Measurements from ENCODE around the gene WDR64.
A peak's percentile ranks its signal among the peaks of the same experiment; 100 is the strongest.

WDR64 gene

DNA sequence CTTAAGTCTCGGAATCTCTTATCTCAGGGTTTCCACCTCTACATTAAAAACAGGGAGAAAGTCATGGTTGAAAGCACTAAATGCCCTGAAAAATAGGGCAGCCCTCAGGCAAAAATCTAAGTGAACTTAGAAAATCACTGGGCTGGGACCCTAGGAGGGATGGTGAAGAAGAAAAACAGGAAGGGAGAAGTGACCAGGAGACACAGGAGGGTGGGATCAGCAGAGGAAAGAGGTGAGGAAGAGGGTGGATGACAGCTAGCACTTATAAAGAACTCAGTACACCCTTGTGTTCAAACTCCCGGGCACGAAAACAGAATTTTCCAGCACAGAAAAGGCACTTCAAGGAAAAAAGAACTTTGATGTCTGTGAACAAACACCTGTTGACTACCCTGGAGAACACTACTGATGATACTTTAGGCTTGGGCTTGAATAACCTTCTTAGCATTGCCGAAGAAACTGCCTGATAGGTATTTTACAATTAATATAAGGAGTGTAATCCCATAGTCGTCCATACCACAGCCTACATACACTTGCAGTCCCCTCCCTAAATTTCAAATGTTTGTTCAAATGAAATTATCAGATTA lies 13.9 kb upstream of the WDR64 start:
- TF ChIP-seq, protein P1, sequence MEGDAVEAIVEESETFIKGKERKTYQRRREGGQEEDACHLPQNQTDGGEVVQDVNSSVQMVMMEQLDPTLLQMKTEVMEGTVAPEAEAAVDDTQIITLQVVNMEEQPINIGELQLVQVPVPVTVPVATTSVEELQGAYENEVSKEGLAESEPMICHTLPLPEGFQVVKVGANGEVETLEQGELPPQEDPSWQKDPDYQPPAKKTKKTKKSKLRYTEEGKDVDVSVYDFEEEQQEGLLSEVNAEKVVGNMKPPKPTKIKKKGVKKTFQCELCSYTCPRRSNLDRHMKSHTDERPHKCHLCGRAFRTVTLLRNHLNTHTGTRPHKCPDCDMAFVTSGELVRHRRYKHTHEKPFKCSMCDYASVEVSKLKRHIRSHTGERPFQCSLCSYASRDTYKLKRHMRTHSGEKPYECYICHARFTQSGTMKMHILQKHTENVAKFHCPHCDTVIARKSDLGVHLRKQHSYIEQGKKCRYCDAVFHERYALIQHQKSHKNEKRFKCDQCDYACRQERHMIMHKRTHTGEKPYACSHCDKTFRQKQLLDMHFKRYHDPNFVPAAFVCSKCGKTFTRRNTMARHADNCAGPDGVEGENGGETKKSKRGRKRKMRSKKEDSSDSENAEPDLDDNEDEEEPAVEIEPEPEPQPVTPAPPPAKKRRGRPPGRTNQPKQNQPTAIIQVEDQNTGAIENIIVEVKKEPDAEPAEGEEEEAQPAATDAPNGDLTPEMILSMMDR (IDR thresholded peaks at IDR 0.05; ENCODE audit: low read depth, low read length), result no peak

DNA sequence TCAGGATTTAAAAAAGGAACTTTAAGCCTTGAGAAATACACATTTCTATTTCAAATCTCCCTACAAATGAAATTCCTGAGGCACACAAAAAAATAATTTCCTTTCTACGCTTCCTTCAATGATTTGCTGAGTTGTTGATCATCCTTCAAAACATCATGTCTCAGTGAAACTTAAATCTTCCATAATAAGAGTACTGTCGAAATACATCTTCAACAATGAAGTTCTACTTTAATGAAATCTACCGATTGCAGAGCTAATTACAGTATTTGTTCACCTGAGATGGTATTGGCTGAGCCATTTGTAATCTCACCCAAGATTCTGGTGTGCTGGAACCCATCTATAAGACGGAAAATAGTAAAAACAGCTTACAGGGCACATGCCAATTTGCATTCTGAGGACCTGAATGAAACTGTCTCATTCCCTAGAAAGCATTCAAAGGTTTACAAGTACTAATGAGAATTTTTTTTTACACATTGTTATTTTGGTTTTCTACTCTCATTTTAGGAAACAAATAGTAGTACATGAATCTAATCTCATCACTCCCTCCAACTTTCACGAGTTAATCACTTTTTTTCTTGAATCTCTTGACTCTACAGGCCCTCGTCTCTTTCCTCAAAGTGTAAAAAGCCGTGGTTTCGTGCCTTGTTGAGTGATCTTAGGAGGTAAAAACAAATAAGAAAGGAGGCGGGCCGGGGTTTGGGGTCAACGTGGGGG lies 13.0 kb upstream of the WDR64 start:
- peak overlapping the region; percentile 92 for H3K4me3 ChIP-seq (ENCODE audit: low read depth, low read length)
- TF ChIP-seq, protein P1 (IDR thresholded peaks at IDR 0.05; ENCODE audit: low read depth, low read length), result no peak

More for the DNA sequence above, 13.9 kb upstream of the WDR64 start:
- peak overlapping the region; percentile 92 for H3K4me3 ChIP-seq (ENCODE audit: low read depth, low read length)

- TF ChIP-seq, protein P1 (IDR thresholded peaks at IDR 0.05; ENCODE audit: low read depth, low read length), result no peak
- peak overlapping the region; percentile 92 for H3K4me3 ChIP-seq (ENCODE audit: low read depth, low read length)
Measured at GRCh38 chr1:241639623-241640148, 12.4 kb upstream of the WDR64 start.

DNA sequence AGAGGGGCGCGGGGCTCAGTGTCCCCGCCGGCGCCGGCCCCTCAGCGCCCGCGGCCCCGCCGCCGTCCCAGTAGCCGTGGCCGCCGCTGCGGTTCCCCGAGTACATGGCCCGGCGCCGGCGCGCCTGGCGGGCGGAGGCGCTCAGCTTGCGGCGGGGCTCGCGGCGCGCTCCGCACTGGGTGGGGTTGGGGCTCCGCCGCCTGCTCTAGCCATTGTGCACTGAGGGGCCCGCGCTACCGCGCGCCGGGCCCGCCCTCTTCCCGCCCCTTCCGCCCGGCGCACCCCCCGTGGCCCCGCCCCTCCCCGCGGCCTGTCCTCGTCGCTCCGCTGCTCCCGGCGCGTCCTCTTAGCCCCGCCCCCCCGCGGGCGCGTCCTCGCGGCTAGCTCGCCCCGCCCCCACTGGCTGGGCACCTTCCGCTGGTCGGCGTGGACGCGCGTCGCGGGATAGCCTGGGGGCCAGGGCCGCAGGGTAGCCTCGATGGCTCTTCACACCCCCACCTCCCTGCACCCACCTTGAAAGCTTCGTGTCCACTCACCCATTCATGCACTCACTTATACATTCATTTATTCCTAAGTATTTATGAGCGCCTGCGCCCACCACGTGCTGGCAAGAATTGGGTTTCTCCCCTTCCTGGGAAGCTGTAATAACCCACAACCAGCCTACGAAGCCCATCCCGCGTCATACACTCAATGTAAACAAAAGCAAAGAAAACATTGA lies 11.8 kb upstream of the WDR64 start, which contains the start of the genes CHML and OPN3:
CHML (minus strand) TSS at position 221 of the 718 bp plus-strand sequence. CDS start 4,603 bp downstream, outside the sequence.
OPN3 (minus strand) TSS at position 221 of the 718 bp plus-strand sequence; CDS start at position 106, 115 bp downstream.
- TF ChIP-seq, protein P1 (IDR thresholded peaks at IDR 0.05; ENCODE audit: low read depth, low read length), result no peak
- peak within 1 kb of the TSS; percentile 92 for H3K4me3 ChIP-seq (ENCODE audit: low read depth, low read length)

DNA sequence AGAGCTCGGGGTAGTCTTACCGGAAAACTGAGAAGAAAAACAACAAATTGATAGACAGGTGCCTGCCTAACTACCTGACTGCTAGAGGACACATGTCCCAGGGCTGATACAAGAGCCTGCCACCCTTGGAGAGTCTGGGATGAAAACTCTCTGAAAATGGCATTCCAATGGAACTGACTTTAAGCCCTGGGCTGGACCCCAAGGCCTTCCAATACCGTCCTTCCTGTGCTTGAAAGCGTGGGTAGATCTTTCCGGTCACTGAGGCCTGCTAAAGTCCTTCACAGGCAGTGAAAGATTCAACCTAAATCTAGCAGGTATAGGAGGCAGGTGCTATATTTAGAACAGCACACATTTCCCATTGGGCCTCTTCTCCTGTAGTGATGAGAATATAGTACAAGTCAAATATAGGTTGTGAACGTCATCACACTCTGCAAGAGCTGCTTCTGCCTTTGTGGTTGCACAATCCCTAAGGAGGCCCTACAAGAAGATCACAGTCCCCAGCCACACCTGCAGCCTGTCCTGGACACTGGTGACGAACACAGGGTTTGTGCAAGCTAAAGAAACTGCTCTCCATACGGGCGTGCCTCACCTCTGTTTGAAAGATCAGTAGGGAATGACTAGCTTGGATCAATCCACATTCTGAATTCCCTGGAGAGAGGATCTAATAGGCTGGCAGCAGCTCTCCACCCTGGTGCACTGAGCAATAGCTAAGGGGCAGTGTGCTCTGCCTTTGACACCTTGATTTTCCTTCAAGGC lies 11.0 kb upstream of the WDR64 start:
- H3K4me3 ChIP-seq (ENCODE audit: low read depth, low read length), result no peak overlapping the region
- TF ChIP-seq, protein P1 (IDR thresholded peaks at IDR 0.05; ENCODE audit: low read depth, low read length), result no peak

- TF ChIP-seq, protein P1 (IDR thresholded peaks at IDR 0.05; ENCODE audit: low read depth, low read length), result no peak
- no peak overlapping the region for H3K4me3 ChIP-seq (ENCODE audit: low read depth, low read length)
Measured at GRCh38 chr1:241641773-241642592, 10.1 kb upstream of the WDR64 start.
